ENCODE data around the gene AWAT2.

- TF ChIP-seq CTCF (conservative IDR thresholded peaks at IDR 0.05) (no peak), EZH2 (IDR thresholded peaks at IDR 0.05; ENCODE audit: low read depth) (no peak)
Measured at GRCh38 chrX:70096052-70096451, 46.3 kb upstream of the AWAT2 start.
